ENCODE measurements around the gene RAB10. TPM values are rescaled to one million over a fixed set of nuclear protein-coding genes. Genes with fewer than 3 reads are reported as not detected.

Gene RAB10
- total and polyA plus RNA-seq, 2 of the 13 experiments (the other 11 are each of a cell fraction or from before 2014, with no cell fraction given), result 48.2 to 120 TPM

DNA sequence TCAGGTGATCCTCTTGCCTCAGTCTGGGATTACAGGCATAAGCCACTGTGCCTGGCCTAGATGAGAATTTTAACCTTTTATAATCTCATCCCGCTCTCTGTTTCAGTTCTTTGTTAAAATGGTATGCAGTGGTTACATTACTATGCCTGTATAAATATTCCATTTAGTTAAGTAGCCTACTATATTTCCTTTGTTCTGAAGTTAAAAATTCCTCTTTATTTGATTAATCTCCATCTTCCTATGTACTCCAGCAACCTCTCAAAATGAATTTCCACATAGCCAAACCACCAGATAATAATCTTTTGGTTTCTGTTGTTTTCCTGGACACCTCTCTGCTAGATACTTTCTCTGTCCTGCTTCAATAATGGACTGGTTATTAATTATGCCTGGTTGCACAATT lies 15.8 kb downstream of the RAB10 start:
- no peak for TF ChIP-seq BATF2 (CRISPR knock-in tag; IDR thresholded peaks at IDR 0.05)
- TF ChIP-seq, protein P1, sequence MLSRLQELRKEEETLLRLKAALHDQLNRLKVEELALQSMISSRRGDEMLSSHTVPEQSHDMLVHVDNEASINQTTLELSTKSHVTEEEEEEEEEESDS (CRISPR knock-in tag; IDR thresholded peaks at IDR 0.05; ENCODE audit: borderline replicate concordance), result no peak
- TF ChIP-seq ZNF562 (CRISPR knock-in tag; IDR thresholded peaks at IDR 0.05; ENCODE audit: borderline replicate concordance), result no peak
- TF ChIP-seq KDM5B (CRISPR knock-in tag; IDR thresholded peaks at IDR 0.05; ENCODE audit: borderline replicate concordance), result no peak
- TF ChIP-seq ZNF766 (CRISPR knock-in tag; IDR thresholded peaks at IDR 0.05; ENCODE audit: borderline replicate concordance), result no peak
- no peak for TF ChIP-seq CCAR2 (optimal IDR thresholded peaks at IDR 0.05; ENCODE audit: low read depth, low read length)
- TF ChIP-seq, protein P2, sequence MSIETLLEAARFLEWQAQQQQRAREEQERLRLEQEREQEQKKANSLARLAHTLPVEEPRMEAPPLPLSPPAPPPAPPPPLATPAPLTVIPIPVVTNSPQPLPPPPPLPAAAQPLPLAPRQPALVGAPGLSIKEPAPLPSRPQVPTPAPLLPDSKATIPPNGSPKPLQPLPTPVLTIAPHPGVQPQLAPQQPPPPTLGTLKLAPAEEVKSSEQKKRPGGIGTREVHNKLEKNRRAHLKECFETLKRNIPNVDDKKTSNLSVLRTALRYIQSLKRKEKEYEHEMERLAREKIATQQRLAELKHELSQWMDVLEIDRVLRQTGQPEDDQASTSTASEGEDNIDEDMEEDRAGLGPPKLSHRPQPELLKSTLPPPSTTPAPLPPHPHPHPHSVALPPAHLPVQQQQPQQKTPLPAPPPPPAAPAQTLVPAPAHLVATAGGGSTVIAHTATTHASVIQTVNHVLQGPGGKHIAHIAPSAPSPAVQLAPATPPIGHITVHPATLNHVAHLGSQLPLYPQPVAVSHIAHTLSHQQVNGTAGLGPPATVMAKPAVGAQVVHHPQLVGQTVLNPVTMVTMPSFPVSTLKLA (IDR thresholded peaks at IDR 0.05), result no peak
- TF ChIP-seq SMYD3 (CRISPR knock-in tag; IDR thresholded peaks at IDR 0.05), result no peak
- TF ChIP-seq ZFP41 (CRISPR knock-in tag; IDR thresholded peaks at IDR 0.05; ENCODE audit: borderline replicate concordance), result no peak
- TF ChIP-seq BORCS8-MEF2B (CRISPR knock-in tag; IDR thresholded peaks at IDR 0.05), result no peak
- no peak for TF ChIP-seq JUN (CRISPR knock-in tag; IDR thresholded peaks at IDR 0.05)
- no peak for TF ChIP-seq SMAD1 (CRISPR knock-in tag; IDR thresholded peaks at IDR 0.05; ENCODE audit: borderline replicate concordance, low read depth)
- TF ChIP-seq, protein P3, sequence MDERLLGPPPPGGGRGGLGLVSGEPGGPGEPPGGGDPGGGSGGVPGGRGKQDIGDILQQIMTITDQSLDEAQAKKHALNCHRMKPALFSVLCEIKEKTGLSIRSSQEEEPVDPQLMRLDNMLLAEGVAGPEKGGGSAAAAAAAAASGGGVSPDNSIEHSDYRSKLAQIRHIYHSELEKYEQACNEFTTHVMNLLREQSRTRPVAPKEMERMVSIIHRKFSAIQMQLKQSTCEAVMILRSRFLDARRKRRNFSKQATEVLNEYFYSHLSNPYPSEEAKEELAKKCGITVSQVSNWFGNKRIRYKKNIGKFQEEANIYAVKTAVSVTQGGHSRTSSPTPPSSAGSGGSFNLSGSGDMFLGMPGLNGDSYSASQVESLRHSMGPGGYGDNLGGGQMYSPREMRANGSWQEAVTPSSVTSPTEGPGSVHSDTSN (CRISPR knock-in tag; IDR thresholded peaks at IDR 0.05), result no peak
- TF ChIP-seq, protein P4, sequence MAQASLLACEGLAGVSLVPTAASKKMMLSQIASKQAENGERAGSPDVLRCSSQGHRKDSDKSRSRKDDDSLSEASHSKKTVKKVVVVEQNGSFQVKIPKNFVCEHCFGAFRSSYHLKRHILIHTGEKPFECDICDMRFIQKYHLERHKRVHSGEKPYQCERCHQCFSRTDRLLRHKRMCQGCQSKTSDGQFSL (CRISPR knock-in tag; IDR thresholded peaks at IDR 0.05), result no peak
- TF ChIP-seq GPN1 (CRISPR knock-in tag; IDR thresholded peaks at IDR 0.05; ENCODE audit: borderline replicate concordance), result no peak
- TF ChIP-seq FOXK1 (CRISPR knock-in tag; IDR thresholded peaks at IDR 0.05; ENCODE audit: borderline replicate concordance, low read depth), result no peak
- TF ChIP-seq, protein P5, sequence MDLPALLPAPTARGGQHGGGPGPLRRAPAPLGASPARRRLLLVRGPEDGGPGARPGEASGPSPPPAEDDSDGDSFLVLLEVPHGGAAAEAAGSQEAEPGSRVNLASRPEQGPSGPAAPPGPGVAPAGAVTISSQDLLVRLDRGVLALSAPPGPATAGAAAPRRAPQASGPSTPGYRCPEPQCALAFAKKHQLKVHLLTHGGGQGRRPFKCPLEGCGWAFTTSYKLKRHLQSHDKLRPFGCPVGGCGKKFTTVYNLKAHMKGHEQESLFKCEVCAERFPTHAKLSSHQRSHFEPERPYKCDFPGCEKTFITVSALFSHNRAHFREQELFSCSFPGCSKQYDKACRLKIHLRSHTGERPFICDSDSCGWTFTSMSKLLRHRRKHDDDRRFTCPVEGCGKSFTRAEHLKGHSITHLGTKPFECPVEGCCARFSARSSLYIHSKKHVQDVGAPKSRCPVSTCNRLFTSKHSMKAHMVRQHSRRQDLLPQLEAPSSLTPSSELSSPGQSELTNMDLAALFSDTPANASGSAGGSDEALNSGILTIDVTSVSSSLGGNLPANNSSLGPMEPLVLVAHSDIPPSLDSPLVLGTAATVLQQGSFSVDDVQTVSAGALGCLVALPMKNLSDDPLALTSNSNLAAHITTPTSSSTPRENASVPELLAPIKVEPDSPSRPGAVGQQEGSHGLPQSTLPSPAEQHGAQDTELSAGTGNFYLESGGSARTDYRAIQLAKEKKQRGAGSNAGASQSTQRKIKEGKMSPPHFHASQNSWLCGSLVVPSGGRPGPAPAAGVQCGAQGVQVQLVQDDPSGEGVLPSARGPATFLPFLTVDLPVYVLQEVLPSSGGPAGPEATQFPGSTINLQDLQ (CRISPR knock-in tag; IDR thresholded peaks at IDR 0.05), result no peak
- TF ChIP-seq SNAPC2 (CRISPR knock-in tag; IDR thresholded peaks at IDR 0.05), result no peak
- no peak for TF ChIP-seq SP5 (CRISPR knock-in tag; IDR thresholded peaks at IDR 0.05; ENCODE audit: borderline replicate concordance, low read depth)
- TF ChIP-seq SIX1 (CRISPR knock-in tag; IDR thresholded peaks at IDR 0.05; ENCODE audit: borderline replicate concordance), result no peak
- Histone ChIP-seq H3K27ac (ENCODE audit: extremely low read length, insufficient read depth, low read length) (no peak overlapping the region), H3K27me3 (ENCODE audit: control insufficient read depth in 1 of 2, insufficient read depth in 2 of 2, low read length in 2 of 2) (no peaks in the 10 kb centered on the region), H3K9me3 (ENCODE audit: low read length) (no peaks in the 10 kb centered on the region), H4K20me1 (ENCODE audit: insufficient read depth, low read length) (peaks cover 68% of the 10 kb centered on the region), H3K4me2 (ENCODE audit: low read depth, low read length) (no peak overlapping the region), H3K9ac (ENCODE audit: insufficient read depth, low read depth, low read length) (no peak overlapping the region), H2AFZ (ENCODE audit: low read length) (no peak overlapping the region), H3K79me2 (ENCODE audit: insufficient read depth, low read length) (peaks cover 94% of the 10 kb centered on the region), H3K36me3 (replicated peaks in 1 of 2; ENCODE audit: control insufficient read depth in 1 of 2, insufficient read depth in 2 of 2, low read length in 2 of 2) (peaks cover 2 to 10% of the 10 kb centered on the region in 2 experiments; a peak in 3 of 5 replicates), H3K4me3 (replicated peaks in 1 of 3; ENCODE audit: insufficient read depth in 1 of 3, low read depth in 2 of 3, low read length in 3 of 3) (no peak overlapping the region), H3K4me1 (ENCODE audit: insufficient read depth, low read length) (peaks cover 46% of the 10 kb centered on the region)
- ChIA-PET POLR2A (no interaction called here), CTCF (ENCODE audit: low intra/inter-chr PET ratio, low total read pairs) (no interaction called here)
- in situ Hi-C loops (cut with HindIII; ENCODE audit: extremely low pct_ligation_motif_present, low pct_unique_long_range_greater_than_20kb) (no loop called here), intact Hi-C loops (cut with micrococcal nuclease; ENCODE audit: unreplicated experiment) (no loop called here)
- 100% methylated on average over 1 of the region's 1 CpG for WGBS (ENCODE audit: low lambda C conversion rate)
- no TSS peak for BruUV-seq (replicated peaks)
- ATAC-seq, result no peak
- no peak for DNase-seq (ENCODE audit: low spot score)
- no peak for FAIRE-seq

All from HepG2 (cell line).